ENCODE results near the gene TXNL4A. TPM values are rescaled to one million over a fixed set of nuclear protein-coding genes. Genes with fewer than 3 reads are reported as not detected.

The TXNL4A gene
- total RNA-seq, 1 donor from 2014 or later, result 104 TPM

GRCh38 chr18:79971211-79971952, 17.0 kb downstream of the TXNL4A start:
- Mint-ChIP-seq H3K4me1 (ENCODE audit: low read depth) (peaks cover 5% of the 10 kb centered on the region), H3K36me3 (ENCODE audit: insufficient read depth) (peaks cover 30% of the 10 kb centered on the region), H3K4me3 (ENCODE audit: low read depth) (no peak overlapping the region), H3K27ac (no peak overlapping the region), H3K9me3 (ENCODE audit: low read depth) (no peaks in the 10 kb centered on the region), H3K27me3 (no peaks in the 10 kb centered on the region)
- TF ChIP-seq CTCF (IDR thresholded peaks at IDR 0.05; ENCODE audit: unreplicated experiment), result no peak
- no peak for DNase-seq (ENCODE audit: low spot score, unreplicated experiment)

GRCh38 chr18:79970419-79971133, 17.8 kb downstream of the TXNL4A start:
- no peak for TF ChIP-seq CTCF (IDR thresholded peaks at IDR 0.05; ENCODE audit: unreplicated experiment)
- Mint-ChIP-seq H3K4me1 (ENCODE audit: low read depth) (peaks cover 6% of the 10 kb centered on the region), H3K27ac (no peak overlapping the region), H3K36me3 (ENCODE audit: insufficient read depth) (peaks cover 30% of the 10 kb centered on the region), H3K27me3 (no peaks in the 10 kb centered on the region), H3K9me3 (ENCODE audit: low read depth) (no peaks in the 10 kb centered on the region), H3K4me3 (ENCODE audit: low read depth) (no peak overlapping the region)
- DNase-seq (ENCODE audit: low spot score, unreplicated experiment), result no peak

- peaks cover 20% of the 10 kb centered on the region for H3K27me3 Mint-ChIP-seq
- no peak for TF ChIP-seq CTCF (IDR thresholded peaks at IDR 0.05; ENCODE audit: unreplicated experiment)
- H3K4me1 Mint-ChIP-seq (ENCODE audit: low read depth), result peaks cover 15% of the 10 kb centered on the region
- no peak for DNase-seq (ENCODE audit: low spot score, unreplicated experiment)
- H3K4me3 Mint-ChIP-seq (ENCODE audit: low read depth), result peak overlapping the region; percentile 59
- no peaks in the 10 kb centered on the region for H3K9me3 Mint-ChIP-seq (ENCODE audit: low read depth)
- peaks cover 7% of the 10 kb centered on the region for H3K36me3 Mint-ChIP-seq (ENCODE audit: insufficient read depth)
- H3K27ac Mint-ChIP-seq, result peak overlapping the region; percentile 62
Observed at GRCh38 chr18:79965119-79965902, 23.1 kb downstream of the TXNL4A start.

- peaks cover 28% of the 10 kb centered on the region for H3K27me3 Mint-ChIP-seq
- peak; percentile 76 for DNase-seq (ENCODE audit: low spot score, unreplicated experiment)
Observed at GRCh38 chr18:79964330-79965118, 23.8 kb downstream of the TXNL4A start, which contains the start of gene HSBP1L1. Gene HSBP1L1, plus strand, starts transcription at chr18:79964643. Its CDS starts 93 bp downstream, at chr18:79964736.

More at GRCh38 chr18:79964330-79965118, 23.8 kb downstream of the TXNL4A start, which contains the start of gene HSBP1L1:
- Mint-ChIP-seq H3K4me1 (ENCODE audit: low read depth) (peaks cover 19% of the 10 kb centered on the region), H3K36me3 (ENCODE audit: insufficient read depth) (peaks cover 4% of the 10 kb centered on the region), H3K27ac (peak within 1 kb of the TSS; percentile 62), H3K4me3 (ENCODE audit: low read depth) (peak within 1 kb of the TSS; percentile 59), H3K9me3 (ENCODE audit: low read depth) (no peaks in the 10 kb centered on the region)
- peak; percentile 47 for TF ChIP-seq CTCF (IDR thresholded peaks at IDR 0.05; ENCODE audit: unreplicated experiment)

Data from progenitor cell of endocrine pancreas (in vitro differentiated cells).